Globus pallidus (tissue), 1 donor: ENCODE data around the gene NAT16.
"Not testable (repeated sequence)": the region's sequence is repeated elsewhere in the genome, so short reads cannot be mapped to it uniquely, and the experiment has no call there.

ENCODE experiments used
- DNase-seq: peaks from one replicate; pipeline ENCODE4 v3.0.0-alpha.2; 2015; ENCODE audit warnings: low spot score

NAT16 gene

DNA sequence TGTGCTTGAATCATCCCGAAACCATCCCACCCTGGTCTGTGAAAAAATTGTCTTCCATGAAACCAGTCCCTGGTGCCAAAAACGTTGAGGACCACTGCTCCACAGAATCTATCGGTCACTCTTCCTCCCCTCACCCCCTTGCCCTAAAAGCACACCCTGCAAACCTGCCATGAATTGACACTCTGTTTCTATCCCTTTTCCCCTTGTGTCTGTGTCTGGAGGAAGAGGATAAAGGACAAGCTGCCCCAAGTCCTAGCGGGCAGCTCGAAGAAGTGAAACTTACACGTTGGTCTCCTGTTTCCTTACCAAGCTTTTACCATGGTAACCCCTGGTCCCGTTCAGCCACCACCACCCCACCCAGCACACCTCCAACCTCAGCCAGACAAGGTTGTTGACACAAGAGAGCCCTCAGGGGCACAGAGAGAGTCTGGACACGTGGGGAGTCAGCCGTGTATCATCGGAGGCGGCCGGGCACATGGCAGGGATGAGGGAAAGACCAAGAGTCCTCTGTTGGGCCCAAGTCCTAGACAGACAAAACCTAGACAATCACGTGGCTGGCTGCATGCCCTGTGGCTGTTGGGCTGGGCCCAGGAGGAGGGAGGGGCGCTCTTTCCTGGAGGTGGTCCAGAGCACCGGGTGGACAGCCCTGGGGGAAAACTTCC lies 54.0 kb downstream of the NAT16 start:
- DNase-seq, result peak; percentile 10

DNA sequence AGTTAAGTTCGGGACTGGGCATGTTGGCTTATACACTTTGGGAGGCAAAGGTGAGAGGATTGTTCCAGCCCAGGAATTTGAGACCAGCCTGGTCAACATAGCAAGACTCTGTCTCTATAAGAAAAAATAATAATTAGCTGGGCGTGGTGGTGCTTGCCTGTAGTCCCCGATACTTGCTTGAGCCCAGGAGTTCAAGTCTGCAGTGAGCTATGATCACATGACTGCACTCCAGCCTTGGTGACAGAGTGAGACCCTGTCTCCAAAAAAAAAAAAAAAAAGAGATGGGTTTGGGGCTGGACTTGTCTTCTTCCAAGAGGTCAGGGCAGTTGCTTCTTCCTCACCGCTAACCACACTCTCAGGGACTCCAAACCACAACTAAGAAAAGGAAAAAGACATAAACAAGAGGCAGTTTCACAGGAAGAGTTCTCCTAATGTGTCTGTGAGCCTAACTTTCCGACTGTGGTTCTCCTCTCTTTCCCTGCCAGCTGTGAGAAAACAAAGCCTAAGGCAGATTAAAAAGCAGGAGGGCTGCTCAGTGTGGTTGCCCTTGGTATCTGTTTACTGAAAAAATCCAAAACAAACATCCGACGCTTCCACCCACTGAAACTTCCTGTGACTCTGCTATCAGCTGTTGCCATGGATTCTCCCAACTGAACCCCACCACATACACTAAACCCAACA lies 55.6 kb downstream of the NAT16 start:
- peak; percentile 13 for DNase-seq

DNA sequence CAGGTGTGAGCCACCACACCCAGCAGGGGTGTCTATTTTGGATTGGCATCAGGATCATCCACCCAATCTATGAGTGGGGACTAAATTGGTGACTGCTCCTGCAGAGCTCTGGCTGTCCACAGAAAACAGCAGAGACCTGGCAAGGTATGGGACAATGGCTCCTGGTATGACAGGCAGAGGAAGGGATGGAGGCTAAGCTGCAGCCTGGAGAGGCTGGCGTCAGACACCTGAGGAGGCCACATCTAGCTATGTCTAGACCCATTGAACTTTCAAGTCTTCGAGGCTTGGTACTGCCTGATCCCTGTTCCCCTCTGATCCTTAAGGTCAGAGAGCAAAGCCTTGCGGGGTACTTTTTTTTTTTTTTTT lies 56.4 kb downstream of the NAT16 start:
- DNase-seq, result no peak

DNA sequence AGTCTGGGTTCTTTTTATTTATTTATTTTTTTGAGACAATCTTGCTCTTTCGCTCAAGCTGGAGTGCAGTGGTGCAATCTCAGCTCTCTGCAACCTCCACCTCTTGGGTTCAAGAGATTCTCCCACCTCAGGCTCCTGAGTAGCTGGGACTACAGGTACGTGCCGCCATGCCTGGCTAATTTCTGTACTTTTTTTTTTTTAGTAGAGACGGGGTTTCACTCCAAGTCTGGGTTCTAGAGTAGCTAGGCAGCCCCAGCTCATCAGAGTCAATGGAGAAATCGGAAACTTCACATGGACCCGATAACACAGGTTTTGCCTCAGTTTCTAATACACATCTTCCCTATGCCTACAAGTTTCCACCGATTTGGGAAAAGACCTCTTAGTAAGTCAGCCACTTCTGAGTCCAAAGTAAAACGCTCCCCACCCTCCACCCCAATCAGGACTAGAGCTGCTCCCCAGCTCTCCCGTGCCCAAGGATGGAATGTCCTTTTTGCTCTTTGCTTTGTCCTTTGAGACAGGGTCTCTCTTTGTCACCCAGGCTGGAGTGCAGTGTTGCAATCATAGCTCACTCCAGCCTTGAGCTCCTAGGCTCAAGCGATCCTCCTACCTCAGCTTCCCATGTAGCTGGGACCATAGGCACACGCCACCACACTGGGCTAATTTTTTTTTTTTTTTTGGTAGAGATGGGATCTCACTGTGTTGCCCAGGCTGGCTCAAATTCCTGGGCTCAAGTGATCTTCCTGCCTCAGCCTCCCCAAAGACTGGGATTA lies 57.0 kb downstream of the NAT16 start:
- no peak for DNase-seq

DNA sequence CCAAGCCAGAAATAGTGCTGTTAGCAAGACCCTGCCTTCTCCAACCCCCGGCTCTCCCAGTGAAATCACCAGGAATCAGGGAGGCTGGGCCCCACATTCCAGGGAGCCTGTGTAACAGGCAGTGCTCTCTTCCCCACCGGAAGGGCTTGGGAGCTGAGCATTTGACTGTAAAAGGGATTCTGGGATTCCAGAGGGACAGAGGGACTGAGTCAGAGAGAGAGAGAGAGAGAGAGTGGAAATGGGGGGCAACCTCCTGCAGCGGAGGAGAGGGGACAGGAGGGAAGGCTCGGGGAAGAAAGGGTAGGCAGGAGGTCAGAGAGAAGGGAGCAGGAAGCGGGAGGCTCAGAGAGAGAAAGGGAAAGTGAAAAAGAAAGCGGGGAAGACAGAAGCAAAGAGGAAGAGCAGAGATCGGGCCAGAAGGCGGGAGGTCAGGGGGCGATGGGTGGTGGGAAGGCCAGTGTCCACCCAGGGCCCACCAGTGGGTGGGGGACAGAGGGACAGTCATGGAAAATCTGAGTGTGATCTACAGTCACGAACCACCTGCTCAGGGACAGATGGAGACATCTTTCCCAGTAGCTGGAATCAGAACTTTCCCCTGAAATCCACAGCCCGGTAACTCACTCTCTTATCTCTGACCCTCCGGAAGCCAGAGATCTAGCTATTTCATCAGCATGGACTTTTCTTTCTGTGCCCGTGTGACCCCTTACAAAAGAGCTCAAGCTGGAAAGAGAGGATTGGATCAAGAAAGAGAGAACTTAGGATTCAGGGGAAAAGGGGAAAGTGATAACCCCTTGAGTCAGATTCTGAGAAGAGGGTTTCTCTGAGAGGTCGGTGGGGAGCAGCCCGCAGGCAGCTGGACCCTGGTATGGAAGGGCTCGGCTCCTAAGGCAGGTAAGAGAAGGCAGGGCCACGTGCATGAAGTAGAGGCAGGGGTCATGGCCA lies 57.8 kb downstream of the NAT16 start:
- DNase-seq, result no peak

DNA sequence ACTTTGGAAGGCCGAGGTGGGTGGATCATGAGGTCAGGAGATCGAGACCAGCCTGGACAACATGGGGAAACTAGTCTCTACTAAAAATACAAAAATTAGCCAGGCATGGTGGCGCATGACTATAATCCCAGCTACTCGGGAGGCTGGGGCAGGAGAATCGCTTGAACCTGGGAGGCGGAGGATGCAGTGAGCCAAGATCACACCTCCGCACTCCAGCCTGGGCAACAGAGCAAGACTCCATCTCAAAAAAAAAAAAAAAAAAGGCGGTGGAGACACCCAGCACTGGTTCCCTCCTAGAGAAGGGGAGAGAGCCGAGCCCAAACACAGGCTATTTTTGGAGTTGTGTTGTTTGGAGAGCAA lies 58.5 kb downstream of the NAT16 start:
- DNase-seq, result not testable (repeated sequence)
